H7 (cell line): ENCODE results near the gene TMA7B. TPM values are rescaled to one million over a fixed set of nuclear protein-coding genes. Genes with fewer than 3 reads are reported as not detected.

Experiments used
- DNase-seq: peaks from one replicate; pipeline ENCODE4 v3.0.0; 2012
- H3K27me3 ChIP-seq: 2 replicates; pipeline ENCODE4 v1.6.0; 2011; ENCODE audit warnings: mild to moderate bottlenecking, low read length; ENCODE audit not compliant: control insufficient read depth, insufficient read depth
- H3K36me3 ChIP-seq: replicated peaks from 2 replicates; pipeline ENCODE4 v1.5.1; 2011; ENCODE audit warnings: low read length; ENCODE audit not compliant: control insufficient read depth, insufficient read depth
- H3K4me3 ChIP-seq: 2 replicates; pipeline ENCODE4 v1.5.1; 2011; ENCODE audit warnings: low read depth, mild to moderate bottlenecking, control low read depth, low read length, moderate library complexity; ENCODE audit not compliant: insufficient read depth
- total RNA-seq: library from RNA; depleted of rRNA; stranded (reverse); fragments of >200 nt; shearing (Covaris generic); gene quantifications from 2 replicates; pipeline ENCODE4 v1.2.3, GENCODE V29; 2014

TMA7B gene
- total RNA-seq, 1 experiment from 2014 or later, result not detected

DNA sequence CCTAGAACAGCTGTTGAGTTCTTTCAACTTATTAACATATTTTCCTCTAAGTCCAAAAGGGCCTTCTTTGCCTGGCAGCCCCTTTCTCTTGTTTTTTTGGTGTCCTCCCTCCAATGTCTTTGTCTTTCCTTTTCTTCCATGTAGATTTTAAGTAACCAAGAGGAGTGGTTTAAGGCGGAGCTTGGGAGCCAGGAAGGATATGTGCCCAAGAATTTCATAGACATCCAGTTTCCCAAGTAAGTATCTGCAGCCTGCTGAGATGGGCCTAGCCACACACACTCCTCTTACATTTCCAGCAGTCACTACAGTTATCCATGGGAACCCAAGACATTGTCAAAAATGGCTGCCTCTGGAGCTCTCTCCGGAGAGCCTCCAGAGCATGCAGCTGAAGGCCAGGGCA is 4.5 kb upstream of the TMA7B start:
- Histone ChIP-seq H3K4me3 (no peak overlapping the region), H3K27me3 (peaks cover 3% of the 10 kb centered on the region; the same call in 1 of the 2 replicates), H3K36me3 (no peaks in the 10 kb centered on the region)
- no peak for DNase-seq

- no peak for DNase-seq
- H3K36me3 ChIP-seq, result no peaks in the 10 kb centered on the region
- peaks cover 3% of the 10 kb centered on the region; the same call in 1 of the 2 replicates for H3K27me3 ChIP-seq
- H3K4me3 ChIP-seq, result no peak overlapping the region
These were observed 3.1 kb upstream of the TMA7B start for GRCh38 chr22:39956932-39957664.

DNA sequence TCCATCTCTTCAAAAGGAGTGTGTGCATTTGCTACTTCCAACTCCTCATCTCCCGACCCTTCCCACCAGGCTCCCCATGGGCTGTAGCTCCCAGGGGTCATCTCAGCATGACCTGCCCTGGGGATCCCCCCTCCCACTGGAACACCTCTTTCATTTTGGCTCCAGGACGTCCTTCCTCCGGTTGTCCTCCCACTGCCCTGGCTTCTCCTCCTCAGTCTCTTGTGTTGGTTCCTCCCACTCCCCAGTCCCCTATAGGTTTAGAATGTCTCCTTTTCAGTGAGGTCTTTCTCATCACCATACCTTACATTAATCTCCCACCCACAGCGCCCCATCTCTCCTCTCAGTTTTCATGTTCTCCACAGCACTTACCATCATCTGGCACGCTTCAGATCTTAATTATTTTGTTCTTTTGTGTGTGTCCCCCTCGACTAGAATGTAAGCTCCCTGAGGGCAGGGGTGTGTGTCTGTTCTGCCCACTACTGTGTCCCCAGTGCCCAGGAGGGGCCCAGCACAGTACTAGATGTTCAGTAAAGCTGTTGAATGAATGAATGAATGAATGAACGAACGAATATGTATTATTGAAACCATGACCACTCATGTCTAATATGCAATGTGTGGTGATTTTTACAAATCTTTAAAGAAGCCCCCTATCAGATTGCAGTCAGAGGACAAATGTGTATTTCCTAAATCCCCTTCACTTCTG is 2.0 kb upstream of the TMA7B start:
- H3K27me3 ChIP-seq, result peaks cover 3% of the 10 kb centered on the region; the same call in 1 of the 2 replicates
- no peak for DNase-seq
- H3K36me3 ChIP-seq, result no peaks in the 10 kb centered on the region
- no peak overlapping the region for H3K4me3 ChIP-seq

- no peak overlapping the region for H3K4me3 ChIP-seq
- peaks cover 3% of the 10 kb centered on the region; the same call in 1 of the 2 replicates for H3K27me3 ChIP-seq
- no peaks in the 10 kb centered on the region for H3K36me3 ChIP-seq
- no peak for DNase-seq
These were observed 1.1 kb upstream of the TMA7B start for GRCh38 chr22:39958949-39959639.

GRCh38 chr22:39960791-39961746 is 872 bp downstream of the TMA7B start:
- Histone ChIP-seq H3K27me3 (peaks cover 3% of the 10 kb centered on the region; the same call in 1 of the 2 replicates), H3K4me3 (no peak overlapping the region), H3K36me3 (no peaks in the 10 kb centered on the region)
- no peak for DNase-seq

DNA sequence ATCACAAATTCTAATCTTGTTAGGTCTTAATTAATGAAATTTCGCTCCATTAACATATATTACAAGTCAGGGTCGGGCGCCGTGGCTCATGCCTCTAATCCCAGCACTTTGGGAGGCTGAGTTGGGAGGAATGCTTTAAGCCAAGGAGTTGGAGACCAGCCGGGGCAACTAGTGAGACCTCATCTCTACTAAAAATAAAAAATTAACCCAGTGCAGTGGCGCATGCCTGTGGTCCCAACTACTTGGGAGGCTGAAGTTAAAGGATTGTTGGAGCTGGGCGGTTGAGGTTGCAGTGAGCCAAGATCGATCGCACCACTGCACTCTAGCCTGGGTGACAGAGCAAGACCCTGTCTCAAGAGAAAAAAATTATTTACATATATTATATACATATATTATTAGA is 1.9 kb downstream of the TMA7B start:
- H3K36me3 ChIP-seq, result no peaks in the 10 kb centered on the region
- H3K4me3 ChIP-seq, result no peak overlapping the region
- H3K27me3 ChIP-seq, result peaks cover 3% of the 10 kb centered on the region; the same call in 1 of the 2 replicates

GRCh38 chr22:39965748-39966147 is 5.6 kb downstream of the TMA7B start:
- Histone ChIP-seq H3K27me3 (no peaks in the 10 kb centered on the region), H3K36me3 (no peaks in the 10 kb centered on the region), H3K4me3 (no peak overlapping the region)
- DNase-seq, result no peak

More for the DNA sequence above, 1.9 kb downstream of the TMA7B start:
- DNase-seq, result no peak

DNA sequence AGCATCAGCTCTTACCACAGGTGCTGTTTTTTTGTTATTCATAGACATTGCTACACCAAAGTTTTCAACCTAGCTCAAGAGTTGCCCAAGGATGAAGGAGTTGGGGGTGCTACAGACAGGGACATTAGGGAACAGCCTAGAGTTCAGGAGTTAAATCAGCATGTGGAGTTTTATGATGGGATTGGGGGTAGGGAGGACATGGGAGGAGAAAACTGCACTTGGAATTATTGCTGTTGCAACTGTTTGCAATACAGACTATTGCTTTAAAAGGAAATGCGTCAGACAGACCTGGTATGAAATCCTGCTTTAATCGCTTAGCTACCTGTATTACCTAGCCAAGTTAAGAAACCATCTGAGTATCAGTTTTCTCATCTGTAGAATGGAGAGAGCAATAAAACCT is 6.3 kb downstream of the TMA7B start:
- no peak for DNase-seq
- H3K4me3 ChIP-seq, result no peak overlapping the region

DNA sequence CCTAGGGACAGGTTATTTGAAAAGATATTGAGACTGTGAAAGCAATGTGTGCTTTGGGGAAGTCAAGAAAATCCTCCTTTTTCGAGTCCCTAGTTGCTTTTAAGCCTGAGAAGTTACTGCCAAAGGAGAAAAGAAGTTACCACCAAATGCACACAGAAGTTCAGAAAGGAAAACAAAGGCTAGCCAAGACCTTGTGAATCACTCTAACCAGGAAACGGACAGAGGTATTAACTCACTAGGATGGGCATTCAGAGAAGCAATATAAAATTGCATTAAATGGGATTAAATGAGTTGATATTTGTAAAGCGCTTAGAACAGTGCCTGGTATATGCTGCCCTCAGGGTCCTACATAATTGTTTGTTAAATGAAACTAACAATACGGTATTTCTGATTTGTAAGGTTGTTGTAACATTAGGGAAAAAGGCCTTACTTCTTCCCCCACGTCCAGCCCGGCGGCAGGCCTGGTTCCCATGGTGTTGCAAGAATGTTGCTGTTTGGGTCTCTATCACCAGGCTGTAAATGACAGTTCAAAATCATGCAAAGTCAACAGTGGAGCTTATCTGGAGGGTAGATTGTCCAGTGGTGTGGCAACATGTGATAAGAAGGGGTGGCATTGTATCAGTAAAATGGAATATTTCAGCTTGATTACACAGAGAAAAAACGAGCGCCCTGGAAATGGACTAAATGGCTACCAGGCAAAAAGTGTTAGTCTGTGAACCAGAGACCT is 7.1 kb downstream of the TMA7B start:
- Histone ChIP-seq H3K36me3 (no peaks in the 10 kb centered on the region), H3K4me3 (no peak overlapping the region), H3K27me3 (no peaks in the 10 kb centered on the region)
- DNase-seq, result no peak

More for the DNA sequence above, 6.3 kb downstream of the TMA7B start:
- Histone ChIP-seq H3K27me3 (no peaks in the 10 kb centered on the region), H3K36me3 (no peaks in the 10 kb centered on the region)

DNA sequence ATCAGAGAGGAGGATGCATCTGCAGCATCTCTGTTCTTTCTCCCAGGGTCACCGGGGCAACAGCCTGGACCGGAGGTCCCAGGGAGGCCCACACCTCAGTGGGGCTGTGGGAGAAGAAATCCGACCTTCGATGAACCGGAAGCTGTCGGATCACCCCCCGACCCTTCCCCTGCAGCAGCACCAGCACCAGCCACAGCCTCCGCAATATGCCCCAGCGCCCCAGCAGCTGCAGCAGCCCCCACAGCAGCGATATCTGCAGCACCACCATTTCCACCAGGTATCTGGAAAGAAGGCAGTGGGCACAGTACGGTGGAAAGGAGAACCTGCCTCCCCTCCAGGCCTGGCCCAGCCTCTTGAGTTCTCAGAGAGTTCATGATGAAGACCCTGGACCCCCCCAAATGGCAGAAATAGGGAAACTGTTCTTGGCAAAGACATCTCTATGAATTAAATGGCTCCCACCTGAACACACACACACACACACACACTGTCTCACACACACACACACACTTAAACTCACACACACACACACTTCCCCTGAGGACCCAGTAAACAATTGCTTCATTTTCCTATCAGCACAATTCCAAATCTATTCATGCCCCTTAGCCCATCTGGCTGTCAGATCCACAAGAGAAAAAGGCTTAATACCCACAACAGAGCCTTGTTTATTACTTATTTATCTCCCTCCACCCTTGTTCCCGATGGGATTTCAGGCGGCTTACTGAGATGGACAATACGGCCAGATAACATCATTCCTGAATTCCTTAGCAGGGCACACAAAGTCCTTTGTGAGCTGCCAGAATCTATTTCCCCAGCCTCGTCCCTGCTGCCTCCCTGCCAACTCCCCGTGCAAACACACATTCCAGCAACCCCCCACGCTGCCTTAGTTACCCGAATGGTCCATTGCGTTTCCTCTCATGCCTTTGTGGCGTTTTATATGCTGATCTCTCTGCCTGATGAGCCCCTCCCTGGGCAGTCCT is 8.1 kb downstream of the TMA7B start:
- H3K27me3 ChIP-seq, result no peaks in the 10 kb centered on the region
- DNase-seq, result peak; percentile 64
- no peak overlapping the region for H3K4me3 ChIP-seq
- no peaks in the 10 kb centered on the region for H3K36me3 ChIP-seq

DNA sequence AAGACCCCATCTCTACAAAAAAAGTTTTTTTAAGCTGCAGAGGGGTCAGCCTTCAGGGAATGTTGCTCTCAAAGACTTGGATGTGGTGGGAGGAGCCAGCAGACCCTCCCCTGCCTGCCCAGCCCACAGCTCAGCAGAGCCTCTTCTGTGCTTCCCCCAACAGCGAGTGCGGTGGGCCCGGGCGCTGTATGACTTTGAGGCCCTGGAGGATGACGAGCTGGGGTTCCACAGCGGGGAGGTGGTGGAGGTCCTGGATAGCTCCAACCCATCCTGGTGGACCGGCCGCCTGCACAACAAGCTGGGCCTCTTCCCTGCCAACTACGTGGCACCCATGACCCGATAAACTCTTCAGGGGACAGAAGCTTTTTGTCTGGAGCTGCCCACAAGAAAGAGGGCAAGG is 10.5 kb downstream of the TMA7B start:
- Histone ChIP-seq H3K4me3 (no peak overlapping the region), H3K36me3 (no peaks in the 10 kb centered on the region), H3K27me3 (no peaks in the 10 kb centered on the region)
- DNase-seq, result peak; percentile 24

- DNase-seq, result peak; percentile 57
- Histone ChIP-seq H3K4me3 (no peak overlapping the region), H3K27me3 (no peaks in the 10 kb centered on the region), H3K36me3 (no peaks in the 10 kb centered on the region)
These were observed 12.4 kb downstream of the TMA7B start for GRCh38 chr22:39972641-39973040.
